ENCODE measurements around the gene PTGFRN. TPM values are rescaled to one million over a fixed set of nuclear protein-coding genes. Genes with fewer than 3 reads are reported as not detected.

The PTGFRN gene
- total and polyA plus RNA-seq, 2 of the 4 experiments (the other 2 are of a cell fraction) = 0.90 to 1.1 TPM

GRCh38 chr1:116904791-116905320 lies 4.9 kb upstream of the PTGFRN start:
- intact Hi-C loops (cut with micrococcal nuclease) = no loop called here
- H3K4me3 ChIP-seq (ENCODE audit: insufficient read depth, low read depth, low read length) = no peak overlapping the region
- no peak overlapping the region for H3K23ac ChIP-seq (ENCODE audit: low read depth, low read length)
- H4K8ac ChIP-seq (ENCODE audit: low read depth in 2 of 2, low read length in 2 of 2) = no peak overlapping the region
- H3K4me2 ChIP-seq (ENCODE audit: low read depth, low read length) = no peak overlapping the region
- H3K79me1 ChIP-seq (ENCODE audit: low read depth in 1 of 2, low read length in 2 of 2) = no peaks in the 10 kb centered on the region
- WGBS, 2 experiments (ENCODE audit: extremely low coverage in 2 of 2, insufficient read length in 1 of 2) = 60% methylated on average over 1 of the region's 2 CpGs; no CpG with 5 or more reads in 1 of the 2 experiments
- no peak overlapping the region for H3K18ac ChIP-seq (ENCODE audit: low read depth, low read length)
- BruUV-seq (replicated peaks) = no TSS peak
- H4K91ac ChIP-seq (ENCODE audit: insufficient read depth, low read depth, low read length) = no peak overlapping the region
- POLR2A ChIA-PET (ENCODE audit: unreplicated experiment) = no interaction called here
- no peak overlapping the region for H2BK15ac ChIP-seq (ENCODE audit: low read depth, low read length)
- no peak overlapping the region for H2BK5ac ChIP-seq (ENCODE audit: low read depth, low read length, poor library complexity, severe bottlenecking)
- dilution Hi-C loops (cut with HindIII; ENCODE audit: low sequenced_read_pairs, unreplicated experiment) = no loop called here
- H3K27me3 ChIP-seq (ENCODE audit: control insufficient read depth, insufficient read depth, low read length) = peaks cover 31% of the 10 kb centered on the region
- H2BK20ac ChIP-seq (ENCODE audit: low read depth, low read length) = no peak overlapping the region
- no peak overlapping the region for H3K4ac ChIP-seq (ENCODE audit: low read depth, low read length)
- no peak for DNase-seq
- H3K9ac ChIP-seq (ENCODE audit: low read depth, low read length) = no peak overlapping the region
- TF ChIP-seq RCOR1 (IDR thresholded peaks at IDR 0.05; ENCODE audit: insufficient replicate concordance, low read length) (no peak), POLR2A (IDR thresholded peaks at IDR 0.05; ENCODE audit: low read depth, low read length) (no peak), SMC3 (IDR thresholded peaks at IDR 0.05; ENCODE audit: low read depth, low read length) (no peak), CEBPB (IDR thresholded peaks at IDR 0.05; ENCODE audit: low read depth, low read length) (no peak), MXI1 (IDR thresholded peaks at IDR 0.05; ENCODE audit: borderline replicate concordance, low read depth, low read length) (no peak), NFE2L2 (IDR thresholded peaks at IDR 0.05; ENCODE audit: low read depth, low read length) (no peak)
- CTCF ChIA-PET = no interaction called here
- no peaks in the 10 kb centered on the region for H3K9me3 ChIP-seq (ENCODE audit: control insufficient read depth, insufficient read depth, low read length)
- H4K20me1 ChIP-seq (ENCODE audit: insufficient read depth, low read length) = no peaks in the 10 kb centered on the region
- in situ Hi-C loops (cut with MboI; ENCODE audit: low sequenced_read_pairs) = no loop called here
- H2AFZ ChIP-seq (replicated peaks; ENCODE audit: low read length, poor library complexity) = no peak overlapping the region
- H3K56ac ChIP-seq (ENCODE audit: extremely low read depth, insufficient read depth, low read length) = no peak overlapping the region
- no peak overlapping the region for H2BK120ac ChIP-seq (ENCODE audit: low read depth, low read length)
- H2AK5ac ChIP-seq (ENCODE audit: low read depth, low read length) = no peak overlapping the region
- H3K27ac ChIP-seq (ENCODE audit: insufficient read depth, low read length) = no peak overlapping the region
- no peak overlapping the region for H4K5ac ChIP-seq (ENCODE audit: low read depth, low read length)
- no peaks in the 10 kb centered on the region for H3K9me1 ChIP-seq (ENCODE audit: insufficient read depth, low read length)
- no peak for ATAC-seq (ENCODE audit: low read depth)
- H2AK9ac ChIP-seq (replicated peaks; ENCODE audit: low read depth, low read length, poor library complexity) = no peak overlapping the region
- H3K36me3 ChIP-seq (ENCODE audit: control insufficient read depth, insufficient read depth, low read length) = no peaks in the 10 kb centered on the region
- no peaks in the 10 kb centered on the region for H3K4me1 ChIP-seq (ENCODE audit: control insufficient read depth, insufficient read depth, low read length)
- H3K14ac ChIP-seq (replicated peaks; ENCODE audit: low read depth, low read length) = no peak overlapping the region
